ENCODE measurements around the gene MED27. TPM values are rescaled to one million over a fixed set of nuclear protein-coding genes. Genes with fewer than 3 reads are reported as not detected.

Gene MED27
- total RNA-seq, 1 donor from 2014 or later: 25.1 TPM

GRCh38 chr9:131968632-131969031 lies 111.0 kb downstream of the MED27 start:
- Mint-ChIP-seq H3K27me3 (no peaks in the 10 kb centered on the region), H3K27ac (no peak overlapping the region), H3K4me3 (ENCODE audit: low read depth) (no peak overlapping the region), H3K4me1 (ENCODE audit: low read depth) (peaks cover 1% of the 10 kb centered on the region), H3K36me3 (ENCODE audit: insufficient read depth) (peaks cover 5% of the 10 kb centered on the region), H3K9me3 (ENCODE audit: low read depth) (no peaks in the 10 kb centered on the region)
- no peak for TF ChIP-seq CTCF (IDR thresholded peaks at IDR 0.05; ENCODE audit: unreplicated experiment)
- DNase-seq (ENCODE audit: low spot score, unreplicated experiment): no peak

- no peak for DNase-seq (ENCODE audit: low spot score, unreplicated experiment)
- no peak overlapping the region for H3K27ac Mint-ChIP-seq
- H3K27me3 Mint-ChIP-seq: no peaks in the 10 kb centered on the region
- no peaks in the 10 kb centered on the region for H3K9me3 Mint-ChIP-seq (ENCODE audit: low read depth)
- H3K4me3 Mint-ChIP-seq (ENCODE audit: low read depth): no peak overlapping the region
- peaks cover 9% of the 10 kb centered on the region for H3K4me1 Mint-ChIP-seq (ENCODE audit: low read depth)
- no peak for TF ChIP-seq CTCF (IDR thresholded peaks at IDR 0.05; ENCODE audit: unreplicated experiment)
- peaks cover 3% of the 10 kb centered on the region for H3K36me3 Mint-ChIP-seq (ENCODE audit: insufficient read depth)
Measured at GRCh38 chr9:131965841-131966240, 113.8 kb downstream of the MED27 start.

- no peak for DNase-seq (ENCODE audit: low spot score, unreplicated experiment)
- H3K9me3 Mint-ChIP-seq (ENCODE audit: low read depth): no peaks in the 10 kb centered on the region
- TF ChIP-seq CTCF (IDR thresholded peaks at IDR 0.05; ENCODE audit: unreplicated experiment): no peak
- peaks cover 16% of the 10 kb centered on the region for H3K4me1 Mint-ChIP-seq (ENCODE audit: low read depth)
- H3K4me3 Mint-ChIP-seq (ENCODE audit: low read depth): no peak overlapping the region
- H3K27me3 Mint-ChIP-seq: no peaks in the 10 kb centered on the region
- H3K36me3 Mint-ChIP-seq (ENCODE audit: insufficient read depth): peaks cover 3% of the 10 kb centered on the region
- H3K27ac Mint-ChIP-seq: no peak overlapping the region
Measured at GRCh38 chr9:131965103-131965502, 114.6 kb downstream of the MED27 start.

GRCh38 chr9:131963072-131964030 lies 116.3 kb downstream of the MED27 start:
- no peak for TF ChIP-seq CTCF (IDR thresholded peaks at IDR 0.05; ENCODE audit: unreplicated experiment)
- H3K9me3 Mint-ChIP-seq (ENCODE audit: low read depth): no peaks in the 10 kb centered on the region
- H3K36me3 Mint-ChIP-seq (ENCODE audit: insufficient read depth): peaks cover 3% of the 10 kb centered on the region
- no peak overlapping the region for H3K4me3 Mint-ChIP-seq (ENCODE audit: low read depth)
- H3K27ac Mint-ChIP-seq: no peak overlapping the region
- peaks cover 15% of the 10 kb centered on the region for H3K4me1 Mint-ChIP-seq (ENCODE audit: low read depth)
- no peaks in the 10 kb centered on the region for H3K27me3 Mint-ChIP-seq
- no peak for DNase-seq (ENCODE audit: low spot score, unreplicated experiment)

- no peaks in the 10 kb centered on the region for H3K27me3 Mint-ChIP-seq
- no peak for TF ChIP-seq CTCF (IDR thresholded peaks at IDR 0.05; ENCODE audit: unreplicated experiment)
- DNase-seq (ENCODE audit: low spot score, unreplicated experiment): no peak
Measured at GRCh38 chr9:131961496-131961880, 118.2 kb downstream of the MED27 start.

More at GRCh38 chr9:131961496-131961880, 118.2 kb downstream of the MED27 start:
- Mint-ChIP-seq H3K36me3 (ENCODE audit: insufficient read depth) (peaks cover 3% of the 10 kb centered on the region), H3K27ac (no peak overlapping the region), H3K9me3 (ENCODE audit: low read depth) (no peaks in the 10 kb centered on the region), H3K4me1 (ENCODE audit: low read depth) (peaks cover 15% of the 10 kb centered on the region), H3K4me3 (ENCODE audit: low read depth) (no peak overlapping the region)

Measured in progenitor cell of endocrine pancreas (in vitro differentiated cells).